Measurements from ENCODE around the gene IQSEC1. TPM values are rescaled to one million over a fixed set of nuclear protein-coding genes. Genes with fewer than 3 reads are reported as not detected.

The IQSEC1 gene
- total and polyA plus RNA-seq, 10 of the 15 experiments (the other 5 are each of a cell fraction or from before 2014, with no cell fraction given) = 0.92 to 55.2 (median 8.5) TPM

DNA sequence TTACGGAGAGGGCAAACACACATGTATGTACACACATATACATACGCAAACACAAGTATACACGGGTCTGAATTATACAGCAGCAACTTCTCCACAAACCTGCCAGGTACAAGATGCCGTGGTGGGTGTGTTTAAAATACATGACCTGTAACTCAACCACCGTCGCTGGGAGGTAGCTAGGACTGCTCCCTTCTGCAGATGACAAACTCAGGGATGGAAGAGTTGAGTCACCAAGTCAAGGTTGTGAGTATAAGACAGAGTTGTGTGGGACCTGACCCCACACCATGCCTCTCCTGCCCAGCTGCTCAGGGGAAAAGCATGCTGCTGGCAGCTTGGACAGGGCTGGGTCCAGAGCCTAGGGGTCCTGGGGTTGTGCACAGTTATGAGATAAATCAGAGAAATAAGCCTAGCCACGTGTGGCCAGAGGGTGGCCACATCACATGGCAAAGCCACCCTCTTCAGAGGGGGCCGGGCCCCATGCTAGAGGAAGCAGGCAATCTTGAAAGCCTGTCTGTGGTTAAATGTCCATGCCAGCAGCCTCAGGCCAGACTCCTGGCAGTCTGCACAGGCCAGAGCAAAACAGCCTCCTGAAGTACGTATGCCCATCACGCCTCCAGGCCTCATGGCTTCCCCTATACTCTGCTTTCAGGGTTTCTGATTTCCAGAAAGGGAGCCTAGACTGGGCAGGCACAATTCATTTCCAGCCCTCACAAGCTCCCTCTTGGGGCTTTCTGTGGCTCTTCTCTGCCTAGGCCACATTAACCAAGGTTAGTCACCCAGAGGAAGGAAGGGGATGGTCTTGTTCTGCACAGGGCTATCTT, 124.1 kb downstream of the IQSEC1 start (continued):
- TF ChIP-seq TARDBP (IDR thresholded peaks at IDR 0.05; ENCODE audit: borderline replicate concordance) = no peak

DNA sequence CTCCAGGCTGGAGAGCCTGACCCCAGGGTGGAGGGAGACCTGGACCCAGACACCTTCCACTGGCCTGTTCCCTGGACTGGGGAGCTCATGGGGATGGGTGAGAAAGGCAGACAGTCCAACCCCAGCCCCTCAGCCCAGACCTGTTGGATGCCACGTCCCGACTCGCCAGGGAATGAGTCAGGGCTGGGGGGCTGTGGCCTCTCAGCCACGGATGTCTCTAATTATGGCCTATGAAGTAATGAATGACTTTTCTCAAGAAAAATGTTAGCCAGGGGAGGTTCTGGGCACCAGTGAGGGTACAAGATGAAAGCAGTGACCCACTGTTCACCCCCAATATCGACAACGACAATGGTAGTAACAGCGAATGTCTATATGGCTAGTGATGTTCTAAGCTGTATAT, 124.9 kb downstream of the IQSEC1 start:
- POLR2A ChIA-PET = no interaction called here
- no peak overlapping the region for H3K9ac ChIP-seq (ENCODE audit: control insufficient read depth, insufficient read depth, low read length)

More for the DNA sequence above, 124.9 kb downstream of the IQSEC1 start:
- TF ChIP-seq NR2C1 (IDR thresholded peaks at IDR 0.05) = no peak
- no peak for TF ChIP-seq ZNF24 (IDR thresholded peaks at IDR 0.05)
- no peak for TF ChIP-seq NR2C2 (IDR thresholded peaks at IDR 0.05; ENCODE audit: borderline replicate concordance, control insufficient read depth, insufficient read length, low read depth)
- no peak for TF ChIP-seq KAT2A (conservative IDR thresholded peaks at IDR 0.05; ENCODE audit: control insufficient read depth, low read depth, low read length)
- TF ChIP-seq CEBPB (IDR thresholded peaks at IDR 0.05; ENCODE audit: borderline replicate concordance in 1 of 2, low read depth in 2 of 2, low read length in 2 of 2) = no peak
- no peak for TF ChIP-seq PAX5 (IDR thresholded peaks at IDR 0.05; ENCODE audit: borderline replicate concordance, low read depth, low read length)
- peaks cover 15% of the 10 kb centered on the region for H3K4me1 ChIP-seq (ENCODE audit: control insufficient read depth, insufficient read depth, low read length)
- no peak overlapping the region for H3K4me3 ChIP-seq
- ChIA-PET RAD21 (ENCODE audit: unreplicated experiment) (no interaction called here), CTCF (interaction anchor here (0.9 to 4.2 kb wide), 3 partner anchors 22 to 99 kb away, joined by 3 to 18 read pairs (median 3); no protein-coding TSS in a partner anchor), SMC1A (ENCODE audit: uncharacterized antibody, unreplicated experiment) (interaction anchor here (1.2 to 1.6 kb wide), 2 partner anchors 9 to 63 kb away, joined by 3 to 4 read pairs; no protein-coding TSS in a partner anchor)
- DNase-seq (ENCODE audit: low read depth, low spot score) = no peak
- H3K27me3 ChIP-seq (replicated peaks in 1 of 2; ENCODE audit: control insufficient read depth in 2 of 2, insufficient read depth in 2 of 2, low read length in 1 of 2) = no peaks in the 10 kb centered on the region
- no peaks in the 10 kb centered on the region for H3K9me3 ChIP-seq (replicated peaks; ENCODE audit: control insufficient read depth, insufficient read depth, low read length)
- 94% methylated on average over 7 of the region's 7 CpGs for WGBS (ENCODE audit: insufficient coverage, insufficient replicate concordance, low lambda C conversion rate, missing lambda C conversion rate)
- no peak for ATAC-seq
- intact Hi-C loops (cut with micrococcal nuclease; ENCODE audit: unreplicated experiment) (no loop called here), in situ Hi-C loops (cut with MboI) (no loop called here)
- no peak overlapping the region for H2AFZ ChIP-seq (ENCODE audit: control insufficient read depth, low read depth, low read length)
- BruUV-seq (replicated peaks) = no TSS peak
- H3K79me2 ChIP-seq (ENCODE audit: control insufficient read depth, insufficient read depth, low read length) = peaks cover 25% of the 10 kb centered on the region
- H3K27ac ChIP-seq (ENCODE audit: control insufficient read depth, insufficient read depth) = no peak overlapping the region
- H3K36me3 ChIP-seq (ENCODE audit: control insufficient read depth in 2 of 2, insufficient read depth in 2 of 2, low read length in 1 of 2) = no peaks in the 10 kb centered on the region; a peak in 3 of 4 replicates
- peaks cover 12% of the 10 kb centered on the region for H4K20me1 ChIP-seq (ENCODE audit: control insufficient read depth, insufficient read depth)
- no peak overlapping the region for H3K4me2 ChIP-seq (ENCODE audit: control insufficient read depth, insufficient read depth)
- no peak for FAIRE-seq

Measured in GM12878 (cell line).